Measurements from ENCODE around the gene MTFR1L.

- TF ChIP-seq CTCF (IDR thresholded peaks at IDR 0.05; ENCODE audit: low read depth, low read length) (no peak), MYC (IDR thresholded peaks at IDR 0.05; ENCODE audit: low read depth, low read length) (no peak), POLR2A (IDR thresholded peaks at IDR 0.05; ENCODE audit: extremely low read depth, insufficient read length) (no peak), MAX (IDR thresholded peaks at IDR 0.05; ENCODE audit: low read depth, low read length) (no peak)
Measured at GRCh38 chr1:25873120-25873519, 53.4 kb downstream of the MTFR1L start.
